ENCODE results near the gene VPS16. TPM values are rescaled to one million over a fixed set of nuclear protein-coding genes. Genes with fewer than 3 reads are reported as not detected.

The VPS16 gene
- polyA plus RNA-seq, 3 donors, result 41.5 to 43.0 (median 42.5) TPM

- no peak for DNase-seq
Measured at GRCh38 chr20:2866236-2866635, 25.7 kb downstream of the VPS16 start.

- no peak for DNase-seq
Measured at GRCh38 chr20:2867081-2867864, 26.7 kb downstream of the VPS16 start.

GRCh38 chr20:2869381-2869780, 28.8 kb downstream of the VPS16 start:
- DNase-seq, result no peak

DNA sequence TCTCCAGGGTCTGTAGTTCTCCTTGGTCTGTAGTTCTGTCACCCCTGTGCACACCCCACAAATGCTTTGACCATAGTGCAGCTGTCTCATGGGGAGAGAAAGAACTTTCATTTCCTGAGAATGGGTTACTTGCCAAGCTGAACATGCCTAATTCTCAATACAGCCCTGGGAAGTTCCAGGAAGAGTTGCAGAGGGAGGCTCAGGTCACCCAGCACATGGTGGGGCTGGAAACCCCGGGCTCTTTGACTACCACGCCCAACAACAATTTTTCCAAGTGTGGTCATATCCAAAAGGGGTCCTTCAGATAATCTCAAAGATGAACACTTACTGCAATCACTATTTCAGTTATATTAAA, 30.5 kb downstream of the VPS16 start:
- no peak for DNase-seq

DNA sequence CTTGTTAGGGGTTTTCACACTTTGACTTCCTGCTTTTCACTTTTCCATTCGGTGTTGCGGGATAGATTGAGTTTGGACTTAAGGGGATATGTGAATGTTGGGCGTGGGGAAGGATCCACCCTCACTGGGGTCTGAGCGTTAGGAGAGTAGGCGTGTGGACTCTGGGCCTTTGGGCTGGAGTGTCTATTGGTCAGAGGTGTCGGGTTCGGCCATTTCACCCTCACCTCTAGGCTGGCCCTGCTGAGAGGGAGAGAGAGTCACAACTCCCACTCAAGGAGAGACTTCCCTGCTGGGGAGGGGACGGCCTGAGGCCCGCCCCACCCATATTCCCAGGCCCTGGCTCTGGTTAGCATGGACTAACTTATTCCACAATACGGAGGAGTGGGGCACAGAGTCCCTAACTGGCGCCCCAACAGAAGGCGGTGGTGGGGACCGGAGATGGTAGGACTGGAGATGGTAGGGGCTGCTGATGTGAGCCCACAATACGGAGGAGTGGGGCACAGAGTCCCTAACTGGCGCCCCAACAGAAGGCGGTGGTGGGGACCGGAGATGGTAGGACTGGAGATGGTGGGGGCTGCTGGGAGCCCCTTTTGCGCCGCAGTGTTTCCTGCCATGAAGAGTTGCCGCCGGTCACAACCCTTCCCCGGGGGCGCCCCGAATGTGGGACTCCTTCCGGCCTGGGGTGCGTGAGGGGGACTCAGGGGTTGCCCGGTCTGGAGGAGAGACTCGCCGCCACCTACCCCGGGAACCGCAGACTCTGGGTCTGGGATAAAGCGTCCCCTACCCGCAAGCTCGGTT, 31.3 kb downstream of the VPS16 start:
- DNase-seq, result no peak

DNA sequence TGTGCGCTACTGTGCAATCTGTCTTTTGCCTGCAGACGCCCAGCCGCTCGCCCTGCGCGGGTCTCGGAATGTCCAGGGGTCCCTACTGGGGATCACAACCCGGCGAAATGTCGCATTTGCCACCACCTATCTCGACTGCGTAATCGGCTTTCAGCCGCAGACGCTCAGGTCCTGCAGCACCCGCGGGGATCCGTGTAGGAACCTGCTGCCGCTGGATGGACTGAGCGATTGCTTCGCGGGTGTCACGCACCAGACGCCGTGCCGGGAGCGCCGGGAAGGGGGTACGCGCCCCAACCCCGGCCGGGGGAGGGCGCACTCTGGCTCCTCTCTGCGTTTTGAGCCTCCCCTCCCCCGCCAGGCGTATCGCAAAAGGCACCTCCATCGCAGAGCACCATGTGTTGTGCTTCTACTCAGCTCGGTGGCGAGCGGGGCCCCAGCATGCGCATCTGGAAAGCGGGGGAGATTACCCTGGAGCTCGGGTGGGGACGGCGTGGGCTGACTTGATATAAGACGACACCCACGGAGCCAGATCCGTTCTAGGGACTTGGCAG, 32.0 kb downstream of the VPS16 start:
- peak; percentile 19 for DNase-seq

DNA sequence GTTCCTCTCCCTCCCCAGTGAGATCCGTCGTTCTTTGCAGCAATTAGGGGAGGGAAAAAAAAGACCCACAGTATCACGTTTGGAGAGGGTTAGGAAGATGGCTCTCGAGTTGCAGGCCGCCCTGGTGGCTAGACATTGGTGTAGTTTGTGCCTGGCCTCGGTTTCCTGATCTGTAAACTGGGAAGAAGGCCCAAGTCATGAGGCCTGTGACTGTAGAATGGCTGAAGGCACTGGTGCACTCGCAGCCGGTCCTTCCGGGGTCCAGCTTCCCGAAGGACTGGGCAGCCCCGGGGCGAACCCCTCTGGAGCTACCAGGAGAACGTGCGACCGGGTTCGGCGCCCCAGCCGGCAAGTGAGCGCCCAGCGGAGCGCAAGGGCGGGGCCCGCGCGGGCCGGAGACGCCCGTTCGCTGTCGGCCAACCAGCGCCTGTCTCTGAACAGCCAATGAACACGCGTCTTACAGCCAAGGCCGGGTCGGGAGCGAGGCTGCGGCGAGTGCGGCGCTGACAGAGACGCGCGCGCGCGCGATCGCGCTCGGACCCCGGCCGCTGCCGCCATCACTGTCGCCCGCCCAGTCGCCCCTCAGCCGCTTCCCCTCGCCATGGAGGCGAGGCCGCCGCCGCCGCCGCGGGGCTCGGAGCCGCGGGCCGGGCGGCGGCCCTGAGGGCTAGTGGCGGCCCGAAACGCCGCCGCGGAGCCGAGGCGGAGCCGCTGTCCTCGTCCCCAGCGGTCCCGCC, 32.6 kb downstream of the VPS16 start, which contains the start of gene PTPRA:
TSS of gene PTPRA (plus strand) at position 472 of the 737 bp plus-strand sequence. CDS start 90,797 bp downstream, outside the sequence.
- DNase-seq, result peak; percentile 91

- DNase-seq, result peak; percentile 74
Measured at GRCh38 chr20:2873747-2874041, 33.1 kb downstream of the VPS16 start.

GRCh38 chr20:2874456-2874855, 33.9 kb downstream of the VPS16 start:
- no peak for DNase-seq

GRCh38 chr20:2875690-2876203, 35.2 kb downstream of the VPS16 start:
- DNase-seq, result no peak

DNA sequence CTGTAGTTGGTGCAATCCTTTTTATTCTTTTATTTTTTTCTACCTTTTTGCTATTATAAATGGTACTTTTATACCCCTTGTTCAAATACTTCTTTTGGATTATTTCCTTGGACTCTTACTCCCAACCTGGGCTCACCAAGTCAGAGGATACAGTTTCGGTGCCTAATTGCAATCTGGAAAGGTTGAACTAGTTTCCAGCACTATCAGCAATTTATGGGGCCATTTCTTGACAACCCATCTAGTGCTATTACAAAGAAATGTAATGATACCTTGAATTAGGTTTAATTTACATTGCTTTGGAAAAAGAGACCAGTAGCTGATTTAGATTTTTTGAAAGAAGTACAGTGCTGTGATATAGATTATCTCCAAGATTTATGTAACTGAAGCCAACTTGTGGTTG, 38.0 kb downstream of the VPS16 start:
- no peak for DNase-seq

- DNase-seq, result no peak
Measured at GRCh38 chr20:2879146-2879545, 38.6 kb downstream of the VPS16 start.

- no peak for DNase-seq
Measured at GRCh38 chr20:2880650-2881049, 40.1 kb downstream of the VPS16 start.

- DNase-seq, result no peak
Measured at GRCh38 chr20:2883726-2884637, 43.4 kb downstream of the VPS16 start.

DNA sequence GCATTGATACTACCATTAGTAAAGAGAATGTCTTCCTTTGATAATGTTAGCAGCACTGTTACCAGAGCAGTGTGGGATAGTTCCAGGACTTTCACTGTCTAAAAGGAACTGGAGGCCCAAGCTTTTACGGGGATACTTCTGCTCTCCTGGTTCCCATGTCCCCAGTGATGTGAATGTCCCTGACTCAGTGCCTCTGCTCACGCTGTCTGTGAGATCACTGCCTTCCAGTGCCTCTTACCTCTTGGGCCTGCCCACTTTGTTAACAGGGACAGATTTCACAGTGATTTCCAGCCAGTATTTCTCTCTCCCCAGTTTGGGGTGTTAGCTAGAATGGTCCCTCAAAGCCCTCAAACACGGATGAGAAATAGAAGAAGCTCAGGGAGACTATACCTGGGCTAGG, 47.2 kb downstream of the VPS16 start:
- no peak for DNase-seq

- DNase-seq, result no peak
Measured at GRCh38 chr20:2888224-2888955, 47.8 kb downstream of the VPS16 start.

- DNase-seq, result no peak
Measured at GRCh38 chr20:2889209-2889608, 48.7 kb downstream of the VPS16 start.

DNA sequence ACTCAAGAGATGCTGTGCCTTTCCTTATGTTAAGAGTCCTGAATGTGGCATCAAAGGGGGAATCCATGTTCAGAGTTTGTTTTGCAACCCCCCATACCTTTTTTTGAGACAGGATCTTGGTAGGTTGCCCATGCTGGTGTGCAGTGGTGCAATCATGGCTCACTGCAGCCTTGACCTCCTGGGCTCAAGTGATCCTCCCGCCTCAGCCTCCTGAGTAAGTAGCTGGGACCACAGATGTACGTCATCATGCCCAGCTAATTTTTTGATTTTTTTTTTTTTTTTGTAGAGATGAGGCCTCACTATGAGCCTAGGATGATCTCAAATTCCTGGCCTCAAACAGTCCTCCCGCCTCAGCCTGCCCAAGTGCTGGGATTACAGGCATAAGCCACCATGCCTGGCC, 49.3 kb downstream of the VPS16 start:
- no peak for DNase-seq

GRCh38 chr20:2890742-2891141, 50.2 kb downstream of the VPS16 start:
- DNase-seq, result no peak

DNA sequence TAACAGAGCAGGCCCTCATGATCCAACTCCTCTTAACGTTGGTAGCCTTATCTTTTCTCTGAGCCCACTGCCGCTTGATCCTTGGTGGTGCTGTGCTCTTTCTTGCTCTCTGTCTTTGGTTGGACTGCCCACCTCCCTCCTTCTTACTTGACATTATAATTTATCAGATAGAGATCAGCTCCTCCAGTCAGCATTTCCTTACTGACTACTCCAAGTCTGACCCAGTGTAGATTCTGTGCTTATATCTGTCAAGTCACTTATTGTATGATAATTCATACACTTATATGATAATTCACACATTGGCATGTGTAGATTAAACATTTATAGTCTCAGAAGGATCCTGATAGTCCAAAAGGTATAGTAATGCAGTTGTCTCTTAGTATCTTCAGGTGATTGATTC, 50.8 kb downstream of the VPS16 start:
- no peak for DNase-seq
